Measurements from ENCODE around the gene AGBL4.

Gene AGBL4

DNA sequence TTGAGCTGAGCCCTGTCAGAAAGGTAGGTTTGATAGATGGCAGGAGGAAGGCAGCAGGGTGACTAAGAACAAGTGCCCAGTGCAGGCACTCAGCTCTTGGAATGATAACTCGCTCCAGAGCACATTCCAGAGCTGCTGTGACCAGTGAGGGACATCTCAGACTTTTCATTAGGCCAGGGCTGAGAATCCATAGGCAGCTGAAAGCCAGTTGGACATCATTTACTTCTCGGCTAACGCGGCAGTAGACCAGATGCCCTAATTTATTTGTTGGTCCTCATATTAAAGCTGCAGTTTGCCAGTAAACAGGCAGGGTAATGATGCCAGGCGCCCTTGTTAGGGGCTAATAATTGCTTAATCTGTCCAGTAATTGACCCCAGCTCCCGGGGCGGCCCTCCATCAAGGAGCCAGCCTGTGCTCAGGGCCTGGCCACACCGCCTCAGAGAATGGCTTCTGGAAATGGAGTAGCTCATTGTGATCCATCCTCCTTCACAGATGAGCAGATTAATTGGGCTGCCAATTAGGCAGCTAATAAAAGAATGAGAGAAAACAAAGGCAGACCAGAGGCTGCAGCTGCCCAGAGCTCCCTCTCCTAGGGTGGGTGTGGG, 1369.0 kb downstream of the AGBL4 start:
- DNase-seq (ENCODE audit: low read depth in 2 of 2), result no peak

DNA sequence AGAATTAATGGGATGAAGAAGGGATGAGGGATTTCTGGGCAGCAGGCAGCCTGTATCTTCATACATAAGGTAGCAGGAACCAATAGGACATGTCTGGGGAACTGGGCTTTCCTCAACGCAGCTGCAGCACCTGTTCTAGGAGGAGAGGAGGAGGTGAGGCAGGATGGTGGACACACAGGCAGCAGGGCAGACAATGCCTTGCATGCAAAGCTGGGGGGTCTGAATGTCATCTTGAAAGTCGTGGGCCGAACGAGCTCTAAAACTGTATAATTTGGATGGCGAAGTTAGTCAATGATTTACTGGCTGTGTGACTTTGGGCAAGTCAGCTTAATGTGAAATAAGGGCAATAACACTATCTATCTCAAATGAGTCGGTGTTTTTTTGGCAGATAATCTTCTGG, 1371.4 kb downstream of the AGBL4 start:
- no peak for DNase-seq (ENCODE audit: low read depth in 2 of 2)

DNA sequence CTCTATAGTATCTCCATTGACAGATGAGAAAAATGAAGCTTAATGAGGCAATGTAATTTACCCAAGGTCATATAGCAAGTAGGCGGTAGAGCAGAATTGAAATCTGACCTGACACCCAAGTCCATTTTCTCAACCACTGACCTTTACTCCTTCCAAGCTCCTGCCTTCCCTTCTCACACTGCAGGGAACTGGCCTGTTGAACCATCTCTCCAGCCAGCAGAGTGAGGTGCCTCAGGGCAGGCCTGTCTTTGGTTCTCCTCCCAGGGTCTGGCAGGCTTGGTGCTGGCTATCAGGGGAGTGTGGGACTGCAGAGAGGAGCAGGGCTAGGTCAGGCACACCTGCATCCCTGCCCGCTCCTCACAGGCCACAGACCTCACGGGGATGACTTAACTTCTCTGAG, 1373.9 kb downstream of the AGBL4 start:
- DNase-seq (ENCODE audit: low read depth in 2 of 2), result no peak

DNA sequence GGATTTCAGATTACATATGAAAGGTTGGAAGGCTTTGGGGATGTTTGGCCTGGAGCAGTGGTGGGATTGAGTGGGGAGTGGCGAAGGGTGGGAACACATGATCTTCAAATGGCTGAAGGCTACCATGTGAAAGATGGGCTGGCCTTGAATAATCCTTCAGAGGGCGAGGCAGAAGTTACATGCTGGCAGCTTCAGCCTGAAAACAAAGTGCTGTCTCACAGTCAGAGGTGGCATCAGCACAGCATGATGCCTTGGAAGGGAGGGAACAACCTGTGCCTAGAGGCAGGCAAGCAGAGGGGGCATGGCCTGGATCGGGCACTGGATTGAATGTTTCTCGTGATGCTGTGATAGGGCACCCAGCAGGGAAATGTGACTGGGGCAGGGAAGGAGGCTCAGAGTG, 1377.9 kb downstream of the AGBL4 start:
- no peak for DNase-seq (ENCODE audit: low read depth in 2 of 2)

DNA sequence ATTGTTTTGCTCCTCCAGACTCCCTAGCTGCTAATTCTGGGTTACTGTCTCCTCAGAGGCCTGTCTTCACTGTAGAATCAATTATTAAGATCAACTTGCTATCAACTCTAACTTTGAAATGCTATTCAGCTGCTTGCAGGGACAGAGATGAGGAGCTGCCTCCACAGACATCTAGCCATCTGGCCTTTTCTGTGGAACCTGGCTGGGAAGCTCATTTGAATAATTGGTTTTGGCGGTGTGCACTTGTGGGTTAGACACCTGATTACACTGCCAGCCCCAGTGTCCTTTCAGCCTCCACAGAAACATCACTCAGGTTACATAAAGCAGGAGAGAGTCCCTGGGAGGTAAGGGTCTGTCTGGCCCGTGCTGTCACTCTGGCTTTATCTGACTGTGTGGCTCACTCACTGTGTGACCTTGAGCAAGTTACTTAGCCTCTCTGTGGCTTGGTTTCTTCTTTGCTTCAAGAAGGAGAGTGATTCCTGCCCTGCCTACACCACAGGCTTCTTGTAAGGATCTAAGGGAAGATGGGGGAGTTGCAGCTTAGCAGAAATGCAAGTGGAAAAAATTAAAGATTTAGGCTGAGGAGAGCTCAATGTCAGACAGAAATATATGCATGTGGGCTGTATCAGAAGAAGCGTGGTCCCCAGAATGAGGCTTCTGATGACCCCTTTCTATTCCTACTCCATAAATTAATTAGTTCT, 1378.7 kb downstream of the AGBL4 start:
- DNase-seq (ENCODE audit: low read depth in 2 of 2), result no peak

DNA sequence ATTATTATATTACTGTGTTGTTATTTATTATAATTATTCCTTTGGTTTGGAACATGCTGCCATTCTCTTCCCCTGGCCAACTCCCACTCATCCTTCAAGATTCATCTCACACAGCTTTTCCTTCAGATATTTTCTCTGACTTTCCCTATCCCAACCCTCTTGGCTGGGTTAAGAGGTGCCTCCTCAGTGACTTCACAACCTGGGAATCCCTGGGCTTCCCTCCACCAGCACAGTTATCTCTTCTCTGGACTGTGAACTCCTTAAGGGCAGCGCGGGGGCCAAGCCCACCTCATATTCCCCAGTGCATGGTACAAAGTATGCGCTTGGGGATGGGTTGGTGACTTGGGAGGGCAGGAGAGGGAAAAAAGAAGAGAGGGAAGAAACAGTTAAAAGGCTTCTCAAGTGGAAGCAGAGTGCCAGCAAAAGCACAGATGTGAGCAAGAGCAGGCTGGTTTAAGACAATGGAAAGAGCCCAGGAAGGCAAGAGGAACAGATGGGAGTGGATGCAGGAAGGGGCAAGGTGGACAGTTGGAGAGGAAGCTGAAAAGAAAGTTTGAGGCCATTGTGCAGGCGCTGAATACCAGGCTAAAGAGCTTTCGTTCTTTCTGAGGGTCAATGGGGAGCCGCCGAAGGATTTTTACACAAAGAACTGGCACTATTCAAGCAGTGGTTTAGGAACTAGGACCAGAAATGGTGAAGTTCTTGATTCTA, 1379.4 kb downstream of the AGBL4 start:
- no peak for DNase-seq (ENCODE audit: low read depth in 2 of 2)

DNA sequence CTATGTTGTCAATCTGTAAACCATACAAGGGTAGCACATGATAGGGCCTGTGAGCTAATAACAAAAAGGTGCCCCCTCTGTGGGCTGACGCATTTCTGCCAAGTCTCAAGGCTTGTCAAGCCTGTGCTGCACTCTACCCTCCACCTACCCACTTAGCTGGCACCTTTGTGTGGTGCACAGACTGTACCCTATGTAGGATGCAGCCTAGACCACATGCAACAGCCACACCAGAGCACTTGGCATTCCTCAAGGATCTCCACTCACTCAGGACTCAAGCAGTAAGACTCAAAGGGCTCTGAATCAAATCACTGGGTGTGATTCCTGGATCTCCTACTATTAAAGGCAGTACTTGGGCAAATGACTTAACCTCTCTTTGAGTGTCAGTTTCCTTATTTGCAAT, 1380.6 kb downstream of the AGBL4 start:
- no peak for DNase-seq (ENCODE audit: low read depth in 2 of 2)

DNA sequence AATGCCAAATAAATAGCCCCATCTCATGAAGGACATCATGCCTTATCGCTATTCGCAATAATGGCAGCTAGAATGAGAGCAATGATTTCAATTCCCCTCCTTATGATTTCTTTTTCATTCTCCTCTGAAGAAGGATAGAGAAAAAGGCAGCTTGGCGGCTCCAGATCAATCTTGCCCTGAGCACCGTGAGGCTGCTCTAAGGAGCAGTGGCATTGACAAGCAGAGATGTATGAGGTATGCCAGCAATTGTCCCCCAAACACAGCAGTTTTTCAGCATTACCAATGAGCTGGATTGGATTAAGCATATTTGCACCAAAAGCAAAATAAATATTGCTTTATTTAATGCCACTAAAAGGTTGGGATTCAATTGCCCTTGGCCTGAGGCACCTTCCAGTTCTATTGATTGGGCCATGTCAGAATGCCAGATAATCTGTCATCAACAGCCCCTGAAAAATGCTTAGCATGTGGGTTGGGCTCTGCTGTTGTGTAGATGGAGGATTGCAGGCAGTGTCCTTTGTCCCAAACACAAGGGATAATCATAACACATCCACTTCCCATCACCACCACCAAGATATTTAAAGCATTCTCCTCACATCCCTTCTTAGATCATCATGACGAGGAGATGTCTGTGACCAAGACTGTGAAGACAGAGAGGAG, 1382.8 kb downstream of the AGBL4 start:
- DNase-seq (ENCODE audit: low read depth in 2 of 2), result no peak

DNA sequence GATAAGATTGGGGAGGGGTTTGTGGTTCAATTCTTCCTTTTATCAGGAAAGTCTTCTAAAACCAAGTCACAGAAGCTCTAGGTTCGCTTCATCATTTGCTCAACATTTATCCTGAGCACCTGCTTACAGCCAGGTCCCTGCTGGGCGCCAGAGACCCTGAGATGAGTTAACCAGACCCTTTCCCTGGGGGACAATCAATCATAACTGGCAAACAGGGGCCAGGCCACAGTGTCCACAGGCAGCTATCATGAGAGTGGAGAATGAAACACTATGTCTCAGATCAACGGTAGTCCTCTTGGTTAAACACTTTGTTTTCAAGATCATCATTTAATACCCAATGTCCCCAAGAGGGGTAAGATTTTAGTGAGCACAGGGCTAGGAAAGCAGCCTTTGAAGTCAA, 1393.9 kb downstream of the AGBL4 start:
- DNase-seq (ENCODE audit: low read depth in 2 of 2), result no peak

DNA sequence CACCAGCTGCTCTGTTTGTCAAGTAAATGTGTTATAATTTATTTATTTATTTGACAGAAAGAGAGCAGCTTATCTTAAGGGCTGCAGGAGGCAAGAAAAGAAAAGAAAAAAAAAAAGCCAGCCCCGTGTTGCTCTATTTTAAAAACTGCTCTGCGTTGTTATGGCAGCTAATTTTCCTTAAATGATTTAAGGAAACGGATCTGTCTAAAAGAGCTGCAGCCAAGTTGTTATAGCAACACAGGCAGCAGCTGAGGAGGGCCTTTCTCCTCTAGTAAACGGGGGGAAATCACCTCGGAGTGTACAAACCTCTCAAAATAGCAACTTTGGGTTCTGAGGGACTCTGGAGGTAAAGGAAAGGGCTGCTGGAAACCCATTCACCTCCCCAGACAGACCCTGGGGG, 1396.3 kb downstream of the AGBL4 start:
- no peak for DNase-seq (ENCODE audit: low read depth in 2 of 2)

DNA sequence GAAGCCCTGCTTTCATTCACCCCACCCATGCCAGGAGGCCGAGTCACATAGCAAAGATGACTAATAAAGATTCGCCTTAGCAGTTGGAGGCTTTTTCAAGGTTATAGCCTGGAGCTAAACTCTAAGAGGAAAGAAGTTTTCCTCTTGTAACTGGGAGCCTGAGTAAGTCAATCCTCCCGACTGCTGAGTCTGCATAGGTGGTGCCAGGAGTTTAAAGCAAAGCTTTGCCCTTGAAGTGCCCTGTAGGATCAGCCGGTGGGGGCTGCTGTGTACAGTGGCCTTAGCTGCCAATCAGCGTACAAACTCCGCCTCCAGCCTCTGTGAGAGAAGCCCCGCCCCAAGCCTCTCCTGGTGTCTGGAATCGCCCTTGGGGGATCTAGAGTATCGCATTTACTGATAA, 1404.2 kb downstream of the AGBL4 start:
- no peak for DNase-seq (ENCODE audit: low read depth in 2 of 2)

DNA sequence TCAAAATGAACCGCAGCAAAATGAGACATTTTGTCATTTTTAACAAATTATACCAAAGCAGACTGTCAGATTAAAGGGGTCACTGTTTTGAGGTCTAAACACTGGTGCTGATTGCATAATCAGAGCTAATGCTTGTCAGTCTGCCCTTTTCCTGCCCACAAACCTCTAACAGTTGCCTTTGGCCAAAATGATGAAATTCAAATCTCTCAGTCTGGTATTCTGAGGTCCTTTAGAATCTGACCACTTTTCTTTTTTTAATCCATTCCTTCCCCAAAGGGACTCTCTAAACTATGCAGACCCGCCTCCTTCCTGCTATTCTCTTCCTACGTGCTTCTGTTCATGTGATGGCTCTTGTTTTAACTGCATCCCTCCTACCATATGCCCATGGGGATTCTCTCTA, 1406.5 kb downstream of the AGBL4 start:
- DNase-seq (ENCODE audit: low read depth in 2 of 2), result no peak

DNA sequence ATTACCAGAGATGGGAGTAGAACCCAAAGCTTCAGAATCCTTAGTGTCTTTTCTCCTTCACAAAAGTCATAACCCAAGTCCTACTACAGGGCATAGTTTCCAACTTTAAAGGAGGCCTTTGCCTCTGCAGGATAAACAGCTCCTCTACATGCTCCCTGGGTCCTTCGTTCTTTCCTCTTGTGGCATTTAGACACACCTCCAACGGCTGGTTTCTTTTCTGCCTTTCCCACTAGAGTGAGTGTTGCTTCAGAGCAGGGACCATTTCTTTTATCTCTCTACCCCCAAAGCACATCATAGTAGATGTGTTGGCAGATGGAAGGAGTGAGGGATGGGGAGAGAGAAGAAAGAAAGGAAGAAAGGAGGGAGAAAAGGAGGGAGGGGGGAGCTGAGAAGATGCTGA, 1407.0 kb downstream of the AGBL4 start:
- no peak for DNase-seq (ENCODE audit: low read depth in 2 of 2)

DNA sequence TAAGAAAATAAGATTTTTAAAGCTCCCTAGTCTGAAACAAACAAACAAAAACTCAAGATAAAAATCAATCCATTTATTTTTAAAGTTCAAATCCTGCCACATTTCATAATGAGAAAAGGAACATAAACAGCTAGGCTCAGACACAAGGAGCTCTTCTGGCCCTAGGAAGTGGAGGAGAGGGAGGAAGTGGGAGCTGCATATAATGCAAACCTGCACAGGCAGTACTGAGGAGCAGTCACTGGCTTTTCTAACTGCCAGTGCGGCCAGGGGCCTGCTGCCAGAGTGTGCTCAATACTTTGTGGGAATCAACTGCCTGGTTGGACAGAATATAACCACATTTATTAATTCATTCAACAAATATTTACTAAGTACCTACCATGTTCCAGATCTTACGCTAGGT, 1411.9 kb downstream of the AGBL4 start:
- no peak for DNase-seq (ENCODE audit: low read depth in 2 of 2)

DNA sequence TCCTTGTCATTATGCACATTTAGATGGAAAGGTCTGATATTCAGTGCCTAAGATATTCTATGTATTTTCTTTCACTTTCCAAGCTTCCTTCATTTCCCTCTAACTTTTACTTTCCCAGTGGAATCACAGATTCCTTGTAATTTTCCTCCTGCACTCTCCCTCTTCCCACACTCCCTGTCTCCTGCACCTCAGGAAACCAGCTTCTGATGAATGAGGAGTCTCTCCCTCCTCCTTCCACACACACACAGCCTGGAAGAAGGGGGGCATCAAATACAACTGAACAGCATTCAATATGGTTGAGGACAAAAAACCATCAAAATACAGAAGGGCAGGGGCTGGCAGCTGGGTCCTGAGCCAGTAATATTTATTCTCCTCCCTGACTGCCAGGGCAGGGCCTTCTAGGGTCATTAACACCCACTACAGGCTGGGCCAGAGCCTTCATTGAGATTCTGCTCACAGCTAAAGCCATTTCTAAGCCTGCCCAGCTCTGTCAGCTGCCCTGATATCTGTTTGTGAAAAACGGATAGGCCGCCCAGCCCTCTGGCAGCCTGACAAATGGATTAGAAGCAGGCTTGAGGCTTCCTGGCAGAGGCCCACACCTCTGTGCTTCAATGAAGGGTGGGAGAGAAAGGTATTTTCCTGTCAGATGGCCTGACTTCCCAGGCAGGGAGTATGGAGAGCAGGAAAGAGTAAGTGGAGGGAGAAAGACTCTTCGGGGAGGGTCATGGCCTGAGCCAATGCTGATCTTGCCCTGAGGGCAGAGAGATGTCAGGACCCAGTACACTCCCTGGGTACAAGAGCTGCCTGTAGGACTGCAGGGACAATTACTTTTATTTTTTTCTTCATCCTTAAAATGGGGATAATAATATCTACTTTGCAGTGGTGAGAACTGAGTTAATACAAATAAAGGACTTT, 1412.9 kb downstream of the AGBL4 start:
- no peak for DNase-seq (ENCODE audit: low read depth in 2 of 2)

DNA sequence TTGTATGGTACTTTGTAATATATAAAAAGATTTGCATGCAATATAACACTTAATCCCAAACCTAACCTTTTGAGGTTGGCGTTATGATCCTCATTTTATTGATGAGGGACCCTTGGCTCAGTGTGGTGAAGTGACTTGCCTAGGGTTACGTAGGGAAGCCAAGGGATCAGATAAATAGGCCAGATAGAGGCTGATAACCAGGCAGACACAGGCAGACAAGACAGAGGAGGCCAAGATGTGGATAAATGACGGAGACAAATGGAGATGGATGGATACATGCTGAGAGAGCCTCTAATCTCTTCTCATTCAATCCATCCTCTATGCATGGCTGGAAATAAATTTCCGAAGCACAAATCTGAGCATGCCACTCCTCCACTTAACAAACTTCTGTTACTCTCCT, 1414.9 kb downstream of the AGBL4 start:
- DNase-seq (ENCODE audit: low read depth in 2 of 2), result no peak

DNA sequence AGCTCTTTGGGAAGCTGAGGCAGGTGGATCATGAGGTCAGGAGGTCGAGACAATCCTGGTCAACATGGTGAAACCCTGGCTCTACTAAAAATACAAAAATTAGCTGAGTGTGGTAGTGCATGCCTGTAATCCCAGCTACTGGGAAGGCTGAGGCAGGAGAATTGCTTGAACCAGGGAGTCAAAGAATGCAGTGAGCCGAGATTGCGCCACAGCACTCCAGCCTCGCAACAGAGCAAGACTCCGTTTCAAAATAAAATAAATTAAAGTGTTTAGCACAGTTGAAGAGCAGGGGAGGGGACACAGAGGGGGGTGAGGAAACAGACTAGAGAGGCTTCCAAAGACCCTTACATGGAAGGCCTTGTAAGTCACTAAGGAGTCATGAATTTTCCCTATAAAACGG, 1420.5 kb downstream of the AGBL4 start:
- no peak for DNase-seq (ENCODE audit: low read depth in 2 of 2)

DNA sequence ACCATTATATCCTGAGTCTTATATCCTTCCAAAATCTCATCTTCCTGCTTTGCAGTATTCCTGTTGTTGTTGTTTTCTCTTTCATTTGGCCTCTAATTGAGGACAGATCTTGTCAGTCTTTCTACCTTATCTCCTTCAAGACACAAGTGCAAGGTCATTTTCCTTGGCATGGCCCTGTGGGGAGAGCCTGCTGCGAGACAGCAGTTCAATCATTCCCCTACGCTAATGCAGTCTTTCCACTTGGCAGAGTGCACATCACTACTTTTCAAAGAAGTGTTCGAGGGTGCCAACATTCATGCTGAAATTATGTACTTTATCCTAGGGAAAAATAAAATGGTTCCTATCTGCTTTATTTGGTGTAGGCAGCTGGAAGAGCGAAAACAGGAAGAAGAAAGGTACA, 1421.4 kb downstream of the AGBL4 start:
- DNase-seq (ENCODE audit: low read depth in 2 of 2), result no peak

DNA sequence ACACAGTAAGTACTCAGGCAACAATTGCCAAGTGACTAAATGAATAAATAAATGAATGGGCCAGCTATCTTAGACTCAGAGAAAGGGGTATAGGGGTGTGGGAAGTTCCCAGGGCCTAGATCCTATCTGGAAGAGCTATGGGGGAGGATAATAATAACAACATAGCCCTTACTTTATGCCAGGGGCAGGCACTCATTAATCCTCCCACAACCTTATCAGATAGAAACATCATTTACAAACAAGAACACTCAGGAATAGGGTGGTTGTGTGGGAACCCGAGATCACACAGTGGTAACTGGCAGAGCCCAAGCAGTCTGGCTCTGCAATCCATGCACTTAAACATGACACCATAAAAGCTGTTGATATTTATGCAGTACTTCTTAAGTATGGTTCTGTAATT, 1423.6 kb downstream of the AGBL4 start:
- DNase-seq (ENCODE audit: low read depth in 2 of 2), result no peak

DNA sequence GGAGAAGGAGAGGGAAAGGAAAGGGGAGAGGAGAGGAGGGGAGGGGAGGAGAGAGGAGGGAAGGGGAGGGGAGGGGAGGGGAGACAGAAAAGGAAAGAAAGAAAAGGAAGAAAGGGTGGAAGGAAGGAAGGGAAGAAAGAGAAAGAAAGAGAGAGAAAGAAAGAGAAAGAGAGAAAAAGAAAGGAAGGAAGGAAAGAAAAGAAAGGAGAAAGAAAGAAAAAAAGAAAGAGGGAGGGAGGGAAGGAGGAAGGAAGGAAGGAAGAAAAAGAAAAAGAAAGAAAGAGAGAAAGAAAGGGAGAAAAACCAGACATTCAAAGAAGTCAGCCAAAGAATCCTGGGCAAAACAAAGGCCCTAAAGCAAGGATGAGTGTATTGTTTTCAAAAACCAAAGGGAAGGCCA, 1426.1 kb downstream of the AGBL4 start:
- DNase-seq (ENCODE audit: low read depth in 2 of 2), result no peak

DNA sequence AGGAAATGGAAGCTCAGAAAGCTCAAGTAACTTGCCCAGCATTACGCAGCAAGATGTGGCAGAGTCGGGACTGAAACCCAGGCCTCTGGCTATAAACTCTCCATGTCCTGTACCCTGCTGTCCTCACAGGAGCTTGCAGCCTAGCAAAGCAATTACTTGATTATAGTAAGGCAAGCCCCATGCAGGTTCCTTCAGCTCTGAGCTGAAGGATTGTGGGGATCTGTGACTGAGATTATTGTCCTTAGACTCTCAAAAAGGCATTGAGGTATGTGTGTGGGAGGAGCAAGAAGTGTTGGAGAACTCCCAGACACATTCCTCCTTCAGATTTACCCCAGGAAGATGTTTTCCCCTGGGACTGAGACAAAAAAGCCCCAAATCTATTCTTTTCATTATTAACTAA, 1427.7 kb downstream of the AGBL4 start:
- DNase-seq (ENCODE audit: low read depth in 2 of 2), result no peak

DNA sequence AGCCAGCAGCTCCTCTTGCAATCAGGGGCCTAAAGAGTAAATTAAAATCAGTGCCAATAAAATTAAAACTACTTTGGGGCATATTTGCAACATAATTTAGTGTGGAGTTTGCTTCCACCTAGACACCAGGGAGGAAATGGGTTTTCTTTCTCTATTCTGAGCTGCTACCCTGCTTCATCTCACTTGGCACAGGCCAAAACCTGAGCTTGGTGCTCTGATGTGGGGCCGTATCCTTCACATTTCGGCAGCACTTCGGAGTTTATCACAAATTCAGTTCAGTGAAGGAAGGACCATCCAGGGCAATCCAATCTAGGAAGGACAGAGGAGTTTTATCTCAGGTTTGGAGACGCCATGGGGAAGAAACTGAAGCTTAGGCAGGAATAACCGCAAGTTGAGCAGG, 1428.1 kb downstream of the AGBL4 start:
- DNase-seq (ENCODE audit: low read depth in 2 of 2), result no peak

Measured in stimulated activated CD4-positive, alpha-beta T cell treated with anti-CD3 and anti-CD28 coated beads, Interleukin-12 subunit alpha, Interleukin-12 subunit beta, amount 100 ng/mL, for 24 hours (primary cell).